ENCODE results near the gene C1QL2. TPM values are rescaled to one million over a fixed set of nuclear protein-coding genes. Genes with fewer than 3 reads are reported as not detected.

The C1QL2 gene
- total and polyA plus RNA-seq, 2 experiments from 2014 or later = 0.30 TPM; not detected in 1

DNA sequence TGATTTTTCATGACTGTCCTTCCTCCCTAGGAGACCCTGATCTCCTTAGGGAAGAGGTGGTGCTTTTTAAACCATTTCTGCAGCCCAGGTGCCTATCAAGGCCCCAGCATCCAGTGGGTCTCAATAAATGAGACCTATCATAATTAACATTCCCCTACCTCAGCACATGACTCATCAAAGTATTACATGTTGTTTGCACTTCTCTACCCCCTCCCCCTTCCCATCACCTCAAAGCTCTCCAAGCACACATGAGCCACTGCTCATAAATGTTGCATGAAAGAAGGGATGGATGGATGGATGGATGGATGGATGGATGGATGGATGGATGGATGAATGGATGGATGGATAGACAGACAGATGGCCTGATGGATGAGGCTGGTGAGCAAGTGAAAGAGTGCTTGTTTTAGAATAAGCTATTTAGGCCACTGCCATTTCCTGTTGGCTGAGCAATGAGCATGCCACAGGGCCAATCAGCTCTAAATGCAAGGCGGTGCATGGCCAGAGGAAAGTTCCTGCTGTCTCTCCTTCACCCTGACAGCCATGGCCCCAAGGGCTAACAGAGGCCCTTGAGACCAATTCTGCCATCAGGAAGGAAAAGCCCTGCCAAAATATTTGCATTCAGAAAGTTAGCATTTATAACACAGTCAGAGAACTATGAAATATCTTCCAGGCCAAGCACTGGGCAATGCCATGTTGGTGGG lies 44.2 kb upstream of the C1QL2 start:
- Histone ChIP-seq H3K27ac (no peak overlapping the region), H3K36me3 (no peaks in the 10 kb centered on the region), H3K27me3 (no peaks in the 10 kb centered on the region), H3K4me3 (no peak overlapping the region), H3K4me1 (ENCODE audit: low read depth) (no peaks in the 10 kb centered on the region), H3K9me3 (ENCODE audit: low read depth) (no peaks in the 10 kb centered on the region)
- TF ChIP-seq, protein P1, sequence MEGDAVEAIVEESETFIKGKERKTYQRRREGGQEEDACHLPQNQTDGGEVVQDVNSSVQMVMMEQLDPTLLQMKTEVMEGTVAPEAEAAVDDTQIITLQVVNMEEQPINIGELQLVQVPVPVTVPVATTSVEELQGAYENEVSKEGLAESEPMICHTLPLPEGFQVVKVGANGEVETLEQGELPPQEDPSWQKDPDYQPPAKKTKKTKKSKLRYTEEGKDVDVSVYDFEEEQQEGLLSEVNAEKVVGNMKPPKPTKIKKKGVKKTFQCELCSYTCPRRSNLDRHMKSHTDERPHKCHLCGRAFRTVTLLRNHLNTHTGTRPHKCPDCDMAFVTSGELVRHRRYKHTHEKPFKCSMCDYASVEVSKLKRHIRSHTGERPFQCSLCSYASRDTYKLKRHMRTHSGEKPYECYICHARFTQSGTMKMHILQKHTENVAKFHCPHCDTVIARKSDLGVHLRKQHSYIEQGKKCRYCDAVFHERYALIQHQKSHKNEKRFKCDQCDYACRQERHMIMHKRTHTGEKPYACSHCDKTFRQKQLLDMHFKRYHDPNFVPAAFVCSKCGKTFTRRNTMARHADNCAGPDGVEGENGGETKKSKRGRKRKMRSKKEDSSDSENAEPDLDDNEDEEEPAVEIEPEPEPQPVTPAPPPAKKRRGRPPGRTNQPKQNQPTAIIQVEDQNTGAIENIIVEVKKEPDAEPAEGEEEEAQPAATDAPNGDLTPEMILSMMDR (IDR thresholded peaks at IDR 0.05; ENCODE audit: low read depth, low read length) = no peak
- DNase-seq (ENCODE audit: low read depth in 1 of 2, low spot score in 1 of 2) = no peak

DNA sequence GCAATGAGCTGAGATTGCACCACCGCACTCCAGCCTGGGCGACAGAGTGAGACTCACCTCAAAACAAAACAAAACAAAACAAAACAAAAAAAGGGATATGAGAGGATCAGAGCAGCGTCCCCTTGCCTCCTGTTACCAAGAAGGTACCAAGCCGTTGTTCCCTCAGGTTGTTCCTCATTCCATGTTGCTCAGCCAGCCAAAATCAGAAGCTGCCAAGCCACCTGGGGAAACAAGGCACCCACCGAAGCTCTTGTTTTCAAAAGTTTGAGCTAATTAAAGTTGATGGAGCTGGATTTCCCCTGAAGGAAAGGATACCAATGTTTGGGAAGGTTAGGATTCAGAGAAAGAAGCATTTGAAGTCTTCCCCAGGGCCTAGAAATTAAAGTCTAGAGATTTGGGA lies 43.3 kb upstream of the C1QL2 start:
- Histone ChIP-seq H3K9me3 (ENCODE audit: low read depth) (no peaks in the 10 kb centered on the region), H3K4me3 (no peak overlapping the region), H3K27ac (no peak overlapping the region), H3K4me1 (ENCODE audit: low read depth) (no peaks in the 10 kb centered on the region), H3K27me3 (no peaks in the 10 kb centered on the region), H3K36me3 (no peaks in the 10 kb centered on the region)
- TF ChIP-seq, protein P1 (IDR thresholded peaks at IDR 0.05; ENCODE audit: low read depth, low read length) = no peak
- DNase-seq (ENCODE audit: low read depth in 1 of 2, low spot score in 1 of 2) = no peak

DNA sequence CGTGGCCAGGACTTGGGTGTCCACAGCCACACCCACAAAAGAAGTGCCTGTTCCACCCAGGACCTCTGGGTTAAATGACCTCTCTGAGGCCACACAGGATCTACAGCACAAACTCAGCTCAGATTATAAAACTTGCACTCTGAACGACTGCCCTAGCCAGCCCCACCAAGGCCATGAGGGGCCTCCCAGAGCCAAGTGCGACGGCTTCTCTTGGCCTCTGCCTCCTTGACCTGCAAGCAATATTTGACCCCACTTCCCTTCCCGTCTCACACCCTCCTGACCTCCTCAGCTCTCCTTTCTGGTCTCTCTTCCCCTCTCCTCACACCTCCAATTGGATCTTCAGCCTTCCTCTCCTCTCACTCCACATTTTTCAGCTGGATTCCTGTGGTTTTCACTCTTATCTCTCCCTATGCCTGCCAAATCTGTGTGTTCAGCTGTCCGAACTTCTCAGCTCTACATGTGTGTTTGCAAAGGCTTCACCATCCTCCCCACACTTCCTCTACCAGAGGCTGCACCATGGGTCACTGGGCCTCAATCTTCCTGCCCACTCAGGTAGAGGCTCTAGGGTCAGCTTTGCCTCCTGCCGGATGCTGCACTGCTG lies 39.8 kb upstream of the C1QL2 start:
- Histone ChIP-seq H3K9me3 (ENCODE audit: low read depth) (no peaks in the 10 kb centered on the region), H3K4me3 (no peak overlapping the region), H3K36me3 (no peaks in the 10 kb centered on the region), H3K27me3 (peaks cover 14% of the 10 kb centered on the region), H3K4me1 (ENCODE audit: low read depth) (no peaks in the 10 kb centered on the region), H3K27ac (no peak overlapping the region)
- DNase-seq (ENCODE audit: low read depth in 1 of 2, low spot score in 1 of 2) = peak in 1 of 2 donors; percentile 85
- TF ChIP-seq, protein P1 (IDR thresholded peaks at IDR 0.05; ENCODE audit: low read depth, low read length) = no peak

DNA sequence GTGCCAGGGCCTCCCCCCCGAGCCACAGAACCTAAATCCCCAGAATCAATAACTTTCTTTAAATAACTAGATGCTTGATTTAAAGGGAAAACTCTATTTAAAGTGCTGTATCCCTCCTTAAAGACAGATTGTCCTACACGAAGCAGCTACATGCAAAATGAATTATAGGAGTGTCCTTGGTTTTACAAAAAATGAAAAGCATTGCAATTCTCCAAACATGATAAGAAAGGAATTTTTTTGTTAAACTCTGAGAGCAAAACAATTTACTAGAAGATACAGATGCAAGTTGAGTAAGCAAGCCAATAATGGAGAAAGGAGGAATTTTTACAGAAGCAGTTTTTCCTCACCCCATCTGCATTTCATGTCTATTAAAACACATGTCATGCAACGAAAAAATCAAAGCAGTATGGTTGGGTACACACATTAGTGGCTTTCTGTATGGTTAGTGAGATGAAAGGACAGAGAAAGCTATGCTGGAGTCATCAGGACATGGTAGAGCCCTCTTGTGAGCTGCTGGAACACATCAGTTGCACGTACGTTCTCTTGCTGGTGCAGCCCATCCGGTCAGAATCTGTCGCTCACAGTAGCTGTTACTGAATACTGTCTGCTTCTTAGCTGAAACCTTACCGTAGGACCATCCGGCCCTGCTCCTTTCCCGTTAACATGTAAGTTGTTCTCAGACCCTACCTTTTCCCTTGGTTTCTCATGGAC lies 39.1 kb upstream of the C1QL2 start:
- no peak overlapping the region for H3K27ac ChIP-seq
- TF ChIP-seq, protein P1 (IDR thresholded peaks at IDR 0.05; ENCODE audit: low read depth, low read length) = no peak
- H3K4me3 ChIP-seq = no peak overlapping the region
- H3K4me1 ChIP-seq (ENCODE audit: low read depth) = no peaks in the 10 kb centered on the region
- H3K9me3 ChIP-seq (ENCODE audit: low read depth) = no peaks in the 10 kb centered on the region
- H3K27me3 ChIP-seq = peaks cover 14% of the 10 kb centered on the region
- peak in 1 of 2 donors; percentile 53 for DNase-seq (ENCODE audit: low read depth in 1 of 2, low spot score in 1 of 2)
- H3K36me3 ChIP-seq = no peaks in the 10 kb centered on the region

DNA sequence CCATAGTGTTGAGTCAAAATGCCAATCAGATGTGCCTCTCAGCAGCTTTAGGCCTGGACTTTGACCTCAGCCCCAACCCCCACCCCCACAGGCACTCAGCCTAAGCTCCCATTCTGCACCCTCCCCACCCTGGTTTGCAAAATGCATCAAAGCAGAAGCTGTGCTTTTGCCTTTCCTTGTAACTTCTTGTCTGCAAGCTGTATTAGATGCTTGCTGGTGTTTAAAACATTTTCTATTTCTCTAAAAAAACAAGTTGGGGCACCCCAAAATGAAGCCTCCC lies 38.5 kb upstream of the C1QL2 start:
- H3K27me3 ChIP-seq = peaks cover 14% of the 10 kb centered on the region
- TF ChIP-seq, protein P1 (IDR thresholded peaks at IDR 0.05; ENCODE audit: low read depth, low read length) = no peak
- no peaks in the 10 kb centered on the region for H3K36me3 ChIP-seq
- no peaks in the 10 kb centered on the region for H3K9me3 ChIP-seq (ENCODE audit: low read depth)
- H3K27ac ChIP-seq = no peak overlapping the region
- H3K4me3 ChIP-seq = no peak overlapping the region
- H3K4me1 ChIP-seq (ENCODE audit: low read depth) = no peaks in the 10 kb centered on the region
- no peak for DNase-seq (ENCODE audit: low read depth in 1 of 2, low spot score in 1 of 2)

Data from cardiac muscle cell (in vitro differentiated cells and primary cell).